GM12878 (cell line): Measurements from ENCODE around the gene ACVR2A. TPM values are rescaled to one million over a fixed set of nuclear protein-coding genes. Genes with fewer than 3 reads are reported as not detected.

Experiments
- ATAC-seq: fragments of 200-7000 bp; cut with Tn5 transposase; 3 replicates; pipeline ENCODE4 v1.9.1; 2020; ENCODE audit warnings: mild to moderate bottlenecking, moderate library complexity
- BruUV-seq: library from RNA; stranded (reverse); fragments of 400-500 nt; replicated peaks from 2 replicates; lab custom pipeline; 2021; lab: Mats Ljungman, UMichigan
- CTCF ChIA-PET: fragments of 300-600 bp; sonication (Branson Sonifier 250); formaldehyde crosslinking; extraction: SDS; loops from one replicate; lab custom pipeline; 2021; ENCODE audit warnings: inconsistent platforms; lab: Yijun Ruan, JAX
- POLR2A ChIA-PET: fragments of 350-600 bp; formaldehyde crosslinking; extraction: SDS; loops from one replicate; lab custom pipeline; 2021; ENCODE audit warnings: inconsistent platforms; lab: Charles Lee
- RAD21 ChIA-PET: fragments of 300-600 bp; sonication (Branson Sonifier 250); formaldehyde crosslinking; loops from one replicate; lab custom pipeline; 2023; ENCODE audit warnings: antibody characterized with exemption; ENCODE audit not compliant: unreplicated experiment; lab: Charles Lee
- SMC1A ChIA-PET: fragments of 300-600 bp; sonication (Branson Sonifier 250); formaldehyde crosslinking; loops from one replicate; lab custom pipeline; 2023; ENCODE audit not compliant: unreplicated experiment, uncharacterized antibody; lab: Charles Lee
- DNase-seq: peaks from one replicate; pipeline ENCODE4 v3.0.0-alpha.2; 2011; ENCODE audit warnings: low read depth, low spot score
- FAIRE-seq: peaks from 3 replicates; lab custom pipeline; 2011; peaks lifted over from hg19 to GRCh38; lab: Jason Lieb, UNC
- H2AFZ ChIP-seq: 2 replicates; pipeline ENCODE4 v1.6.0; 2011; ENCODE audit warnings: low read depth, low read length, control low read depth; ENCODE audit not compliant: control insufficient read depth
- H3K27ac ChIP-seq: 2 replicates; pipeline ENCODE4 v1.5.1; 2011; ENCODE audit warnings: control low read depth; ENCODE audit not compliant: control insufficient read depth, insufficient read depth
- H3K27me3 ChIP-seq, 2 experiments: replicated peaks in 1 of 2; 2 replicates each; pipeline versions ENCODE4 v1.6.0 to v1.6.1; 2011; ENCODE audit warnings: low read length in 1 of 2; ENCODE audit not compliant: control insufficient read depth in 2 of 2, insufficient read depth in 2 of 2
- H3K36me3 ChIP-seq, 2 experiments: 2 replicates each; pipeline ENCODE4 v1.5.1; 2011; ENCODE audit warnings: low read length in 1 of 2; ENCODE audit not compliant: control insufficient read depth in 2 of 2, insufficient read depth in 2 of 2
- H3K4me1 ChIP-seq: 2 replicates; pipeline ENCODE4 v1.6.1; 2011; ENCODE audit warnings: mild to moderate bottlenecking, low read length, moderate library complexity, mixed read lengths; ENCODE audit not compliant: control insufficient read depth, insufficient read depth
- H3K4me2 ChIP-seq: 2 replicates; pipeline ENCODE4 v1.6.0; 2011; ENCODE audit warnings: control low read depth; ENCODE audit not compliant: control insufficient read depth, insufficient read depth
- H3K4me3 ChIP-seq: fragments of 200-600 bp; sonication (generic); 2 replicates; pipeline ENCODE4 v1.5.1; 2016
- H3K79me2 ChIP-seq: 2 replicates; pipeline ENCODE4 v1.6.0; 2011; ENCODE audit warnings: low read length; ENCODE audit not compliant: control insufficient read depth, insufficient read depth
- H3K9ac ChIP-seq: 2 replicates; pipeline ENCODE4 v1.8.0; 2011; ENCODE audit warnings: low read length, control low read depth, mixed read lengths; ENCODE audit not compliant: control insufficient read depth, insufficient read depth
- H3K9me3 ChIP-seq: replicated peaks from 3 replicates; pipeline ENCODE4 v1.5.1; 2011; ENCODE audit warnings: mild to moderate bottlenecking, low read length; ENCODE audit not compliant: control insufficient read depth, insufficient read depth
- H4K20me1 ChIP-seq: 2 replicates; pipeline ENCODE4 v1.6.0; 2011; ENCODE audit not compliant: control insufficient read depth, insufficient read depth
- EGR1 ChIP-seq, 2 experiments: IDR thresholded peaks; 1 replicate in 1 of 2; 2 replicates in 1 of 2; pipeline ENCODE4 v1.6.1; 2011 to 2012; ENCODE audit warnings: low read depth in 2 of 2, low read length in 2 of 2, borderline replicate concordance in 1 of 2, mild to moderate bottlenecking in 1 of 2, moderate library complexity in 1 of 2
- ETV6 ChIP-seq, 2 experiments: fragments of 450-650 bp in 1 of 2; IDR thresholded peaks in 1 of 2; conservative IDR thresholded peaks in 1 of 2; 2 replicates each; pipeline ENCODE4 v1.6.1; 2014; ENCODE audit warnings: antibody characterized with exemption in 1 of 2, borderline replicate concordance in 1 of 2, low read depth in 1 of 2, mild to moderate bottlenecking in 1 of 2, moderate library complexity in 1 of 2
- GABPA ChIP-seq: IDR thresholded peaks from 2 replicates; pipeline ENCODE4 v1.6.1; 2014; ENCODE audit warnings: antibody characterized with exemption, low read depth, mild to moderate bottlenecking, inconsistent platforms
- HCFC1 ChIP-seq: fragments of 150-350 bp; IDR thresholded peaks from 2 replicates; pipeline ENCODE4 v1.6.1; 2014; ENCODE audit warnings: low read length
- JUND ChIP-seq: IDR thresholded peaks from 2 replicates; pipeline ENCODE4 v1.6.1; 2012; ENCODE audit warnings: low read depth, mild to moderate bottlenecking, low read length, improper control_type of control experiment, moderate library complexity
- KAT2A ChIP-seq: conservative IDR thresholded peaks from 2 replicates; pipeline ENCODE4 v1.6.1; 2011; ENCODE audit warnings: low read depth, low read length; ENCODE audit not compliant: control insufficient read depth
- MEF2B ChIP-seq: fragments of 450-650 bp; IDR thresholded peaks from 2 replicates; pipeline ENCODE4 v1.6.1; 2018; ENCODE audit warnings: mild to moderate bottlenecking, moderate library complexity; ENCODE audit not compliant: partially characterized antibody, poor library complexity, severe bottlenecking
- NFXL1 ChIP-seq: fragments of 450-650 bp; IDR thresholded peaks from 2 replicates; pipeline ENCODE4 v1.6.1; 2017; ENCODE audit warnings: antibody characterized with exemption, mild to moderate bottlenecking, borderline replicate concordance
- PAX5 ChIP-seq: IDR thresholded peaks from 2 replicates; pipeline ENCODE4 v1.6.1; 2011; ENCODE audit warnings: low read depth, low read length, borderline replicate concordance
- PBX3 ChIP-seq: IDR thresholded peaks from 2 replicates; pipeline ENCODE4 v1.6.1; 2011; ENCODE audit warnings: mild to moderate bottlenecking, low read depth, low read length, moderate library complexity; ENCODE audit not compliant: insufficient replicate concordance
- POLR2AphosphoS5 ChIP-seq: IDR thresholded peaks from 2 replicates; pipeline ENCODE4 v1.6.1; 2011; ENCODE audit warnings: mild to moderate bottlenecking, low read length, inconsistent platforms
- RUNX3 ChIP-seq: IDR thresholded peaks from 2 replicates; pipeline ENCODE4 v1.6.1; 2012; ENCODE audit warnings: low read length, inconsistent platforms
- SMAD1 ChIP-seq: fragments of 450-650 bp; IDR thresholded peaks from 2 replicates; pipeline ENCODE4 v1.6.1; 2018; ENCODE audit warnings: mild to moderate bottlenecking, low read depth; ENCODE audit not compliant: partially characterized antibody
- STAT3 ChIP-seq: IDR thresholded peaks from 2 replicates; pipeline ENCODE4 v1.6.1; 2011; ENCODE audit warnings: low read depth, low read length, improper control_type of control experiment
- SUZ12 ChIP-seq: fragments of 200-600 bp; sonication (generic); IDR thresholded peaks from one replicate; pipeline ENCODE4 v1.6.1; 2018; ENCODE audit warnings: antibody characterized with exemption, mild to moderate bottlenecking; ENCODE audit not compliant: unreplicated experiment
- YBX1 ChIP-seq: fragments of 450-650 bp; IDR thresholded peaks from 2 replicates; pipeline ENCODE4 v1.6.1; 2016; ENCODE audit warnings: antibody characterized with exemption
- ZBTB33 ChIP-seq: fragments of 450-650 bp; IDR thresholded peaks from 2 replicates; pipeline ENCODE4 v1.6.1; 2017; ENCODE audit warnings: mild to moderate bottlenecking
- ZNF24 ChIP-seq: fragments of 450-650 bp; IDR thresholded peaks from 2 replicates; pipeline ENCODE4 v1.6.1; 2017; ENCODE audit warnings: antibody characterized with exemption, mild to moderate bottlenecking
- WGBS: methylation state at CpG from one replicate; pipeline ENCODE4 v1.1.6; 2016; ENCODE audit warnings: low lambda C conversion rate; ENCODE audit not compliant: insufficient replicate concordance, insufficient coverage; ENCODE audit errors: missing lambda C conversion rate; 5-methylcytosine and 5-hydroxymethylcytosine counted together
- in situ Hi-C: fragments of 300-500 bp; cut with MboI; formaldehyde crosslinking; loops from 9 replicates; pipeline ENCODE4 v1.14.3; 2018; ENCODE audit warnings: mixed read lengths
- intact Hi-C: fragments of 100-400 bp; cut with micrococcal nuclease; formaldehyde crosslinking; loops from one replicate; pipeline ENCODE4 v1.14.2; 2022; ENCODE audit not compliant: unreplicated experiment
- polyA plus RNA-seq, 11 experiments: library from polyadenylated mRNA; depleted of rRNA in 4 of 11; unstranded in 6 of 11; stranded (reverse) in 5 of 11; fragments of >200 nt; fragmentation: Nextera tagmentation in 4 of 11; fragmentation: Illumina TruSeq in 1 of 11; extraction: Ambion mirVana in 4 of 11; extraction: Trizol in 1 of 11; gene quantifications; 1 replicate in 1 of 11; 2 replicates in 10 of 11; pipeline versions ENCODE4 v1.2.1 to v1.2.3, GENCODE V29; 2011 to 2016; ENCODE audit warnings: inconsistent platforms in 2 of 11, missing spikeins in 2 of 11, low read depth in 1 of 11
- total RNA-seq, 4 experiments: library from RNA; depleted of rRNA in 3 of 4; stranded (reverse); fragments of >200 nt in 3 of 4; fragmentation: Illumina TruSeq in 1 of 4; extraction: Trizol in 1 of 4; gene quantifications; 2 replicates each; pipeline versions ENCODE4 v1.2.1 to v1.2.3, GENCODE V29; 2013 to 2021

The ACVR2A gene
- total and polyA plus RNA-seq, 10 of the 15 experiments (the other 5 are each of a cell fraction or from before 2014, with no cell fraction given), result 0.42 to 3.0 (median 1.7) TPM

- no peak for TF ChIP-seq PBX3
- TF ChIP-seq, all 136 proteins: peak for 0
Measured at GRCh38 chr2:147855977-147856376, 11.1 kb downstream of the ACVR2A start (continued).

- Histone ChIP-seq H3K79me2 (no peaks in the 10 kb centered on the region), H3K27me3 (peaks cover 0 to 2% of the 10 kb centered on the region in 2 experiments; a peak in 1 of 4 replicates), H3K36me3 (no peaks in the 10 kb centered on the region), H3K9me3 (no peaks in the 10 kb centered on the region), H2AFZ (no peak overlapping the region), H3K27ac (no peak overlapping the region), H4K20me1 (no peaks in the 10 kb centered on the region), H3K4me1 (no peaks in the 10 kb centered on the region), H3K4me2 (no peak overlapping the region), H3K4me3 (no peak overlapping the region), H3K9ac (no peak overlapping the region)
- ChIA-PET CTCF (interaction anchor here (1.4 kb wide), 1 partner anchor 11 kb away, joined by 3 read pairs; no protein-coding TSS in a partner anchor), RAD21 (no interaction called here), SMC1A (interaction anchor here (1.0 to 1.5 kb wide), 2 partner anchors 11 to 207 kb away, joined by 3 to 5 read pairs; no protein-coding TSS in a partner anchor), POLR2A (no interaction called here)
- no peak for FAIRE-seq
- intact Hi-C loops (no loop called here), in situ Hi-C loops (no loop called here)
- 77% methylated on average over 1 of the region's 1 CpG for WGBS
- BruUV-seq, result no TSS peak
- peak; percentile 30; the same call in 1 of the 3 replicates for ATAC-seq
- TF ChIP-seq MEF2B, result no peak
- TF ChIP-seq STAT3, result no peak
- TF ChIP-seq ETV6 (conservative IDR thresholded peaks at IDR 0.05 in 1 of 2, IDR thresholded peaks at IDR 0.05 in 1 of 2; ENCODE audit: borderline replicate concordance in 1 of 2, low read depth in 1 of 2), result no peak
- no peak for TF ChIP-seq GABPA
- no peak for TF ChIP-seq PAX5
- no peak for TF ChIP-seq SMAD1
- TF ChIP-seq JUND, result no peak
- TF ChIP-seq EGR1 (IDR thresholded peaks at IDR 0.05; ENCODE audit: borderline replicate concordance in 1 of 2, low read depth in 2 of 2, low read length in 2 of 2), result no peak
- no peak for TF ChIP-seq RUNX3
- TF ChIP-seq YBX1, result no peak
- no peak for TF ChIP-seq ZNF24
- no peak for TF ChIP-seq POLR2AphosphoS5
- TF ChIP-seq KAT2A, result no peak
- TF ChIP-seq ZBTB33, result no peak
- TF ChIP-seq NFXL1, result no peak
- TF ChIP-seq HCFC1, result no peak
- TF ChIP-seq SUZ12, result no peak
- DNase-seq, result no peak
Measured at GRCh38 chr2:147860009-147860408, 15.2 kb downstream of the ACVR2A start.
